B cell (primary cell): ENCODE measurements around the gene TBC1D1. TPM values are rescaled to one million over a fixed set of nuclear protein-coding genes. Genes with fewer than 3 reads are reported as not detected.

Experiments
- ATAC-seq: fragments of 200-7000 bp; cut with Tn5 transposase; one replicate; pipeline ENCODE4 v1.10.0; 2021; ENCODE audit warnings: low read depth, mild to moderate bottlenecking, moderate number of reproducible peaks, moderate library complexity
- CTCF ChIA-PET: fragments of 350-600 bp; sonication (Branson Sonifier 250); formaldehyde crosslinking; loops from one replicate; lab custom pipeline; 2021; ENCODE audit warnings: antibody characterized with exemption, inconsistent platforms; lab: Charles Lee
- POLR2A ChIA-PET: fragments of 350-600 bp; sonication (Branson Sonifier 250); formaldehyde crosslinking; loops from one replicate; lab custom pipeline; 2021; ENCODE audit warnings: antibody characterized with exemption; lab: Charles Lee
- DNase-seq: peaks from one replicate; pipeline ENCODE4 v3.0.0; 2013
- H2AFZ ChIP-seq: 2 replicates; pipeline ENCODE4 v1.6.1; 2012; ENCODE audit warnings: mild to moderate bottlenecking, low read depth, low read length; ENCODE audit not compliant: insufficient read depth, poor library complexity, severe bottlenecking
- H3K27ac ChIP-seq, 2 donors: 1 replicate in 1 of 2; 2 replicates in 1 of 2; pipeline ENCODE4 v1.5.1; 2012 to 2013; ENCODE audit warnings: low read length in 2 of 2, mild to moderate bottlenecking in 2 of 2, moderate library complexity in 1 of 2
- H3K27me3 ChIP-seq, 4 experiments: fragments of 200-600 bp in 1 of 4; sonication (generic) in 1 of 4; replicated peaks in 1 of 4; 1 replicate in 2 of 4; 2 replicates in 2 of 4; pipeline versions ENCODE4 v1.6.1 to v1.7.0; 2013 to 2016; ENCODE audit warnings: low read length in 3 of 4, mild to moderate bottlenecking in 2 of 4, mixed read lengths in 1 of 4, moderate library complexity in 1 of 4; ENCODE audit not compliant: insufficient read depth in 4 of 4, control insufficient read depth in 3 of 4; ENCODE audit errors: control extremely low read depth in 1 of 4
- H3K36me3 ChIP-seq, 2 experiments: replicated peaks in 1 of 2; 1 replicate in 1 of 2; 2 replicates in 1 of 2; pipeline versions ENCODE4 v1.6.1 to v1.7.1; 2013; ENCODE audit warnings: low read length in 1 of 2; ENCODE audit not compliant: insufficient read depth in 2 of 2, control insufficient read depth in 1 of 2; ENCODE audit errors: control extremely low read depth in 1 of 2, extremely low read depth in 1 of 2
- H3K4me1 ChIP-seq, 2 donors: fragments of 200-600 bp in 1 of 2; sonication (generic) in 1 of 2; 1 replicate in 1 of 2; 2 replicates in 1 of 2; pipeline versions ENCODE4 v1.5.1 to v1.6.1; 2013 to 2017; ENCODE audit warnings: low read length in 2 of 2; ENCODE audit not compliant: control insufficient read depth in 2 of 2, insufficient read depth in 2 of 2
- H3K4me2 ChIP-seq: replicated peaks from 2 replicates; pipeline ENCODE3; 2012; ENCODE audit warnings: mild to moderate bottlenecking, low read depth, low read length; ENCODE audit not compliant: poor library complexity, severe bottlenecking
- H3K4me3 ChIP-seq, 5 experiments: fragments of 200-600 bp in 1 of 5; sonication (generic) in 1 of 5; 1 replicate in 3 of 5; 2 replicates in 2 of 5; pipeline versions ENCODE4 v1.5.1 to v1.7.0; 2011 to 2016; ENCODE audit warnings: low read length in 4 of 5, mild to moderate bottlenecking in 4 of 5, low read depth in 2 of 5, control low read depth in 1 of 5, moderate library complexity in 1 of 5; ENCODE audit not compliant: insufficient read depth in 1 of 5; ENCODE audit errors: control extremely low read depth in 1 of 5, extremely low read depth in 1 of 5
- H3K79me2 ChIP-seq: fragments of 200-600 bp; sonication (generic); one replicate; pipeline ENCODE4 v1.6.0; 2016; ENCODE audit warnings: low read length; ENCODE audit not compliant: control insufficient read depth, insufficient read depth
- H3K9ac ChIP-seq: fragments of 200-600 bp; sonication (generic); 2 replicates; pipeline ENCODE4 v1.6.1; 2017; ENCODE audit warnings: mild to moderate bottlenecking, low read length, moderate library complexity
- H3K9me3 ChIP-seq, 3 donors: one replicate each; pipeline versions ENCODE4 v1.6.1 to v1.7.1; 2013; ENCODE audit warnings: low read length in 2 of 3; ENCODE audit not compliant: control insufficient read depth in 2 of 3, insufficient read depth in 1 of 3; ENCODE audit errors: control extremely low read depth in 1 of 3
- H4K20me1 ChIP-seq: 2 replicates; pipeline ENCODE4 v1.6.0; 2012; ENCODE audit warnings: mild to moderate bottlenecking, low read length; ENCODE audit not compliant: insufficient read depth, control insufficient read depth, poor library complexity, severe bottlenecking
- H3K27ac Mint-ChIP-seq: one replicate; pipeline ENCODE4 v1.8.0; 2021; ENCODE audit warnings: mixed read lengths
- H3K27me3 Mint-ChIP-seq: one replicate; pipeline ENCODE4 v1.8.0; 2021; ENCODE audit warnings: mixed read lengths
- H3K4me1 Mint-ChIP-seq: one replicate; pipeline ENCODE4 v1.8.0; 2021; ENCODE audit warnings: mixed read lengths
- H3K4me3 Mint-ChIP-seq: one replicate; pipeline ENCODE4 v1.8.0; 2021; ENCODE audit warnings: mixed read lengths
- H3K9me3 Mint-ChIP-seq: one replicate; pipeline ENCODE4 v1.8.0; 2022; ENCODE audit warnings: mixed read lengths; ENCODE audit not compliant: insufficient read depth
- CTCF ChIP-seq: fragments of 200-600 bp; IDR thresholded peaks from one replicate; pipeline ENCODE4 v1.8.0; 2022; ENCODE audit warnings: antibody characterized with exemption, mild to moderate bottlenecking
- EZH2 ChIP-seq: IDR thresholded peaks from 2 replicates; pipeline ENCODE4 v1.6.1; 2012; ENCODE audit warnings: borderline replicate concordance, low read depth, mild to moderate bottlenecking, moderate library complexity, low read length; ENCODE audit not compliant: insufficient read depth, poor library complexity, severe bottlenecking
- WGBS: methylation state at CpG from one replicate; pipeline ENCODE4 v1.1.5; 2013; ENCODE audit warnings: missing lambda C conversion rate; ENCODE audit not compliant: insufficient coverage; 5-methylcytosine and 5-hydroxymethylcytosine counted together
- intact Hi-C: fragments of 100-400 bp; cut with micrococcal nuclease; formaldehyde crosslinking; loops from one replicate; pipeline ENCODE4 v1.10.0; 2022
- polyA plus RNA-seq: library from polyadenylated mRNA; depleted of rRNA; stranded (reverse); fragments of >200 nt; gene quantifications from 2 replicates; pipeline ENCODE4 v1.2.3, GENCODE V29; 2012
- total RNA-seq, 2 donors: library from RNA; stranded (reverse); fragments of 120-200 nt in 1 of 2; gene quantifications; 1 replicate in 1 of 2; 2 replicates in 1 of 2; pipeline versions ENCODE4 v1.2.3 to v1.2.4, GENCODE V29; 2013 to 2022

The TBC1D1 gene
- total and polyA plus RNA-seq, 2 donors (not counting 1 experiment from before 2014, with no cell fraction given): 88.2 to 98.7 TPM

GRCh38 chr4:38082424-38083385 is 191.8 kb downstream of the TBC1D1 start:
- no peak overlapping the region for H2AFZ ChIP-seq
- H3K36me3 ChIP-seq: peaks cover 24 to 68% of the 10 kb centered on the region in 2 experiments
- no peaks in the 10 kb centered on the region for H4K20me1 ChIP-seq
- H3K9me3 Mint-ChIP-seq: no peaks in the 10 kb centered on the region
- CTCF ChIA-PET: no interaction called here
- no peak overlapping the region for H3K4me2 ChIP-seq
- intact Hi-C loops: no loop called here
- POLR2A ChIA-PET: no interaction called here
- no peak overlapping the region for H3K4me3 Mint-ChIP-seq
- no peak overlapping the region for H3K27ac ChIP-seq
- H3K27ac Mint-ChIP-seq: no peak overlapping the region
- peaks cover 23% of the 10 kb centered on the region for H3K4me1 Mint-ChIP-seq
- H3K9ac ChIP-seq: no peak overlapping the region
- H3K4me3 ChIP-seq: no peak overlapping the region
- DNase-seq (no peak), ATAC-seq (no peak)
- no peaks in the 10 kb centered on the region for H3K27me3 ChIP-seq
- peaks cover 0 to 13% of the 10 kb centered on the region in 2 donors for H3K4me1 ChIP-seq
- WGBS: 90% methylated on average over 7 of the region's 11 CpGs
- peaks cover 18% of the 10 kb centered on the region for H3K79me2 ChIP-seq
- TF ChIP-seq CTCF (no peak), EZH2 (no peak)
- H3K27me3 Mint-ChIP-seq: no peaks in the 10 kb centered on the region
- H3K9me3 ChIP-seq: no peaks in the 10 kb centered on the region
